HG03432 (cell line): Measurements from ENCODE around the gene FBLN5.
A peak's percentile ranks its signal among the peaks of the same experiment; 100 is the strongest.

Experiments
- ATAC-seq: cut with Tn5 transposase; IDR thresholded peaks from one replicate; pipeline ENCODE4 v1.9.1; 2021; ENCODE audit warnings: mild to moderate bottlenecking, moderate library complexity; ENCODE audit not compliant: unreplicated experiment

Gene FBLN5

GRCh38 chr14:91835197-91835919 is 112.1 kb downstream of the FBLN5 start:
- peak; percentile 17 for ATAC-seq

- no peak for ATAC-seq
These were observed 112.9 kb downstream of the FBLN5 start for GRCh38 chr14:91834571-91834970.

GRCh38 chr14:91831337-91831736 is 116.2 kb downstream of the FBLN5 start:
- ATAC-seq, result no peak

GRCh38 chr14:91830777-91831176 is 116.7 kb downstream of the FBLN5 start:
- ATAC-seq, result peak; percentile 84

- ATAC-seq, result no peak
These were observed 118.0 kb downstream of the FBLN5 start for GRCh38 chr14:91829511-91829910.

GRCh38 chr14:91827746-91828145 is 119.7 kb downstream of the FBLN5 start:
- no peak for ATAC-seq
